Ammon's horn (tissue), 1 donor: ENCODE data around the gene FYN.
"Not testable (repeated sequence)": the region's sequence is repeated elsewhere in the genome, so short reads cannot be mapped to it uniquely, and the experiment has no call there.

Source experiments
- DNase-seq: peaks from one replicate; pipeline ENCODE4 v3.0.0-alpha.2; 2016; ENCODE audit warnings: low spot score

The FYN gene

DNA sequence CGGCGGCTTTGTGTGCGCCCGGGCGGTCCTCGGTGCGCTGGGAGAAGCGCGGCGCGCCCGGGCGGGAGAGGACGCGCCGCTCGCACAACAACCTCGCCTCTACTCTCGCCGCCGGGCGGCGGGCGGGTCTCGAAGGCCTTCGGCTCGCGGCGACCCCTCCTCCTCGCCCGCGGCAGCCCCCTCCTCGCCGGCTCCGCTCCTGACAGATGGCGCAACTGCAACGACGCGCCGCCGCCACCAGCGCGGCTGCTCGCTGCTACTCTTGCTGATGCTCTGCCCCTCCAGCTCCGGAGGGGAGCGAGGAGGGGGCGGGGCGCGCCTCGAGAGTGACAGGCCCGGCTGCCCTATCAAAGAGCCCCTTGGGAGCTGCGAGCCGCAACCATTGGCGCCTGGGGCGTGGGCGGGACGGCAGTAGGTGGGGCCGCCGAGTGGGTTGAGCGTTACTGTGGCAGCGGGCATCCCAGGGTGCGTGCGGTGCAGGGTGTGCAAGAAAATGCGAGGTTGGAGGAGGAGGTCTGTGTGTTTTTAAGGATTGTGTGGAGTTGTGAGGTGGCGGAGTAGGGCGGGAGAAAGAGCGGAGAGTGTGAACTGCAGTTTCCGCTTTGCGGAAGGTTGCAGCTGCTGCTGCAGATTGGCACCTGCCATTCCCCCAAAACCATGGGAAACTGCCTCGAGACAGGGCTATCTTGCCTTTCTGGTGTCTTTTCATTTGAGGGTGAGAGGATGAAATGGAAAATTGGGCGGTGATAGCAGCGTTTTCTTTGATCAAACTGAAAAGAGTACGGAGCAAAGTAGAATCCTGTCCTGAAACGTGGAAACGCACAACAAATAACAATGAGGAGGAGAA lies at the start of gene FYN:
Gene FYN, minus strand, starts transcription at position 275 of the 847 bp plus-strand sequence. CDS start 153,401 bp downstream, outside the sequence.
- peak; percentile 99 for DNase-seq

DNA sequence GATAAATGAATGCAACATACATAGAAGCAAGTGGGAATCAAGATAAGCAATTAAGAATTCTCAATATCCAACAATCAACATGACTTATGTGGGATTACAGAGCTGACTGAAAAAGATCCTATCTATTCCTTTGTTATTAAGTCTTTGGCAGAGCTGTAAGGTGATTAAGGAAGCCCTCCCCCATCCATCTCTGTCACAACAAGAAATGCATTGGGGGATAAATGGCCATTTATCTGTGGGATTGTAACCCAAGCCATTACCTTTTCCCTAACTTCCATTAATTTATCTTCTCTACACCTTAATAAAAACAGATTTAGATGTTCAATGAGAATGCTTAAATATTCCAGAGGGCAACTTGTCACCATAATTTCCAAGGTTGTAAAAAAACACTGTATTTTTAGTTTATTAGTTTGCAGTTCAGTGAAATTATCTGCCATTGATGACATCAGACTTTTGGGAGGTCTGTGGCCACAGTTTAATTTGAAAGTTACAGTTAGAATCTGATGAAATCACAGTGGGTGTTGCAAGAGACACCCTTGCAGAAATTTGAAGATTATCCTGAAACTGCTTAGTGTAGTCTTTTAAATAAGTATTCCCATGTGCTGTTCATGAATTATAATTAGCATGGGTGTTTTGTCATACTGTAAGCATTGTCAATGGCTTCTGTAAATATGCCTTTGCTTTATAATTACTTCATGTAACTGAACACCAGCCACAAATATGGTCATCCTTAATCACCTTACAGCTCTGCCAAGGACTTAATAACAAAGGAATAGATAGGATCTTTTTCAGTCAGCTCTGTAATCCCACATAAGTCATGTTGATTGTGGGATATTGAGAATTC lies 49.4 kb upstream of the FYN start:
- DNase-seq: no peak

DNA sequence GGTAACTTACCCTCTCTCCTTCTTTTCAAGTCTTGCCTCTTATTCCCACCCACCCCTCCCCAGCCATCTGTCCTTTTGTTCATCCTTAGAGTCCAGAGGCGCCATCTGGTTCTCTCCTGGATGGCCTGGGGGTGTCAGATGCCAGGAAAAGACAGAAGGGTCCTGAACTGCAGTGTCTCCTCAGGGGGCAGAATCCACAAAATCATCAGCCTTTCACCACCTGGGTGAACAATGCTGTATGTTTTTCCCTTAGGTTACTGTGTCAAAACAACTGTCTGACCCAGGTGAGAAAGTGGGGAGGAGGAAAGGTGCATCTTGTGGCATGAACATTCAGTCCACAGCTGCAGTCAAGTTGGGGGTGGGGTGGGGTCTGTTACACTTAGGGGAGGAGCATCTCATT lies 47.9 kb upstream of the FYN start:
- DNase-seq: no peak

DNA sequence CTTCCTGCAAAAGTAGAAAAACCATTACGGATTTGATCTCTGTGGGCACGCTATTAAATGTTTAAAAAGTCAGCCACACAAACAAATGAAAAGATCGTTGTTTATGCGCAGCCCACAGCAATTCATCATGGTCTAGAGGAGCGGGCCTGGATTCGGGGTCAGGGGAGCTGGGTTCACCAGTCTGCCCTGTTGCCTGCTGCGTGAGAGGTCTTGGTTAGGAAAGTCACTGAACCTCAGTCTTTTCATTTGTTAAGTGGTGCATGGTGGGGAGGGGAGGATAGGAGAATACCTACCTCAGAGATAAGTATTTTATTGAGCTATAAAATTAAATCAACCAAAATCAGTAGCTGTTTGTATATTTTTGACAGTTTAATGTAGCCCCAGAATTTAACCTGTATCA lies 47.3 kb upstream of the FYN start:
- DNase-seq: no peak

DNA sequence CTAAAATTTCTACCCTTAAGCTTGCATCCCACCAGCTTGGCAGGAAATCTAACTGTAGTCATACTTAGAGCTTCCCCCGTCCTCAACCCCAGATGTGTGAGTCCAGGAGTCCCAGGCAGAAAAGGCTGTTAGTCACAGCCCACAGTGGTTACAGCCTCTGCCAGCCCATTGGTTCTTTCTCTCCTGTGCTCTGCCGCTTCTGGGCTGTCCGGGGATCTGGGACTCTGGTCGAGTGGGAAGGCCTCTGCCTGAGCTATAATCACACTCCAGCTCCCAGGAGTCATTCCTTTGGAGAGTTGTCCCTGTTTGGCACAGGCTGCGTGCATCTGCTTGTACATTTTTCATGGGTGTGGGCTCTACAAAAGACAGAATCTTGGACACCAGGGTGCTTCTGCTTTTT lies 45.6 kb upstream of the FYN start:
- DNase-seq: no peak

DNA sequence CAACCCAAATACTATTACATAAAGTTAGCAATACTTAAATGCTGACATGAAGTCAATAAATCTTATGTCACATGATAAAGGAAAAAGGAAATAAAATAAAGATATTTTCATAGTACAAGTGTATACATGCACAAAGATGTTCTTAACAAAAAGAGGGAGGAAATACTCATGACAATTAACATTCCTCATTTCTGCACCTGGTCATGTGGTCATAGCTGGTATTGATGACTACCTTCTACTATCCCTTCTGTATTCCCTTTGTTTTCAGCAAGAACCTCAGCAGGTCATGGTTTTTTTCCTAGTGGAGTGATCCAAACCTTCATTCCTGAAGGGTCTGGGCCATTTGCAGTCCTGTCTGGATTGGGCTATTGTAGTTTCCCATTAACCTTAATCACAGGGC lies 43.5 kb upstream of the FYN start:
- DNase-seq: no peak

DNA sequence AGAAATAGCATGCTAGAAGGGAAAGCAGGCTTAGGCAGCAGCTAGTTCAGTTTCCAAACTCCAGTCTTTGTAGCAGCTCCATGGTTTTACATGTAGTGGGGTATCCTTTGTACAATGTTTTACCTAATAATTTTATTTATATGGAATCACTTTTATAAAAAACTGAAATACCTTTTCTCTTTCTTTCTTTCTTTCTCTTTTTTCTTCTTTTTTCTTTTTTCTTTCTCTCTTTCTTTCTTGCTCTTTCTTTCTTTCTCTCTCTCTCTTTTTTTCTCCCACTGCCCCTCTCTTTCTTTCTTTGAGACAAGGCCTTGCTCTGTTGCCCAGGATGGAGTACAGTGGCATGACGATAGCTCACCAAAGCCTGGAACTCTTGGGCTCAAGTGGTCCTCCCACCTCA lies 41.4 kb upstream of the FYN start:
- DNase-seq: no peak

DNA sequence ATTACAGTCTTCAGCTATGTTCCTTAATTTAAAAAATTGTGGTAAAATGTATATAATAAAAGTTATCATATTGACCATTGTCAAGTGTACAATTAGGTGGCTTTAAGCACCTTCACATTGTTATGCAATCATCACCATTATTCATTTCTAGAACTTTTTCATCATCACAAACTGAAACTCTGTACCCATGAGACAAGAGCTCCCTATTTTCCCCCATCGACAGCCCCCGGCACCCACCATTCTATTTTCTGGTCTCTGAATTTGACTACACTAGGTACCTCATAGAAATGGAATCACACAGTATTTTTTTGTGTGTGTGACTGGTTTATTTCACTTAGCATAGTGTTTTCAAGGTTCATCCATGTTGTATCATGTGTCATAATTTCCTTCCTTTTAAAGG lies 39.7 kb upstream of the FYN start:
- DNase-seq: no peak

DNA sequence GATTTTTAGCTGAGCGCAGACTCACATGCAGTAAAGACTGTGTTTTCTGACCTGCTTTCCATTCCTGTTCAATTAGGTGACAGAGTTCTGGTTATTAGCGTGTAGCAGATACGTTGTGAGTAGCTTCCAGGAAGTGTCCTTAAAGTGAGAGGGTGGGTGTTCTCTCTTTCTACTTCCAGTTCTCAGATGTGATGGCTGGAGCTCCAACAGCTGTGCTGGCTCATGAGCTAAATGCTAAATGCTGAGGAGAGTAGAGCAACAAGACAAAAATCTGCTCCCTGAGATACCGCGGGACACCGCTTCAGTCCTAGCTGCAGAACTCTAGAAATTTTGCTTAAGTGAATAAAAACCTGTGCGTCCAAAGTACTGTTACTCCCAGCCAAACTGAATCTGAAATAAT lies 38.2 kb upstream of the FYN start:
- no peak for DNase-seq

DNA sequence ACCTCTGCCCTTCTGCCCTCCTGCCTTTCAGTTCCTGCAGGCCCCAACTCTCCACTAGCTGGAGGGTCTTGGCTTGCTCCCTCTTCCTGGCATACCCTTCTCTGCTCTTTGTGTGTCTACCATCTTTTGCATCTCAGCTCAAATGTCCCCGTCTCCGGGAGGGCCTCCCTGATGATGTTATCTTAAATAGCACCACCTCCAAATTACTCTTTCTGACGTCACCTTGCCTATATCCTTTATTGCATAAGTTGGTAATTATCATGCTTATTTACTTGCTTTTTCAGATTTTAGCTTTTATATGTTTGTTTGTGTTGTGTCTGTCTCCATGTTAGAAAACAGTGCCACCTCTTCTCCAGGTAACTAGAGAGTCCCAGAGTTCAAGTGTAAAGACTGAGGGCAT lies 36.0 kb upstream of the FYN start:
- DNase-seq: no peak

DNA sequence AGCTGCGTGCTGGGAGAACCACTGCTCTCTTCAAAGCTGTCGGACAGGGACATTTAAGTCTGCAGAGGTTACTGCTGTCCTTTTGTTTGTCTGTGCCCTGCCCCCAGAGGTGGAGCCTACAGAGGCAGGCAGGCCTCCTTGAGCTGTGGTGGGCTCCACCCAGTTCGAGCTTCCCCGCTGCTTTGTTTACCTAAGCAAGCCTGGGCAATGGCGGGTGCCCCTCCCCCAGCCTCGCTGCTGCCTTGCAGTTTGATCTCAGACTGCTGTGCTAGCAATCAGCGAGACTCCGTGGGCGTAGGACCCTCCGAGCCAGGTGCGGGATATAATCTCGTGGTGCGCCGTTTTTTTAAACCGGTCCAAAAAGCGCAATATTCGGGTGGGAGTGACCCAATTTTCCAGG lies 35.1 kb upstream of the FYN start:
- DNase-seq: not testable (repeated sequence)

DNA sequence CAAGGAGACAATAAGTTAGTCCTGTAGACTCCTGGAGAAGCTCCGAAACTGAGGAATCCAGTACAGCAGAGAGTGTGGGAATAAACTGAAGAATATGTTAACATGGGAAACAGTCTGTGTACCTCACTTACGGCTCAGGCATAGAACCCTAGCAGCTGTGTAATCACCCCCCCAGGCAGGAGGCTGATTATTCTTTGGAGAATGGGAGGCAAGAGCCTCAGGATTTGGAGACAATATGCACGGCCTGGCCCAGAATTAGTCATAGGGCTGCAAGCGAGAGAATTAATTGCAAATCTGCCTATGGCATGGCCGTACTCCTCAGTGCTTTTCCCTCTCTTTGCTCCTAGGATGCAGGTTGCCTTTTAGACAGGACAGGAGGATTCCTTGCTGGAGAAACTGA lies 27.5 kb upstream of the FYN start:
- no peak for DNase-seq

DNA sequence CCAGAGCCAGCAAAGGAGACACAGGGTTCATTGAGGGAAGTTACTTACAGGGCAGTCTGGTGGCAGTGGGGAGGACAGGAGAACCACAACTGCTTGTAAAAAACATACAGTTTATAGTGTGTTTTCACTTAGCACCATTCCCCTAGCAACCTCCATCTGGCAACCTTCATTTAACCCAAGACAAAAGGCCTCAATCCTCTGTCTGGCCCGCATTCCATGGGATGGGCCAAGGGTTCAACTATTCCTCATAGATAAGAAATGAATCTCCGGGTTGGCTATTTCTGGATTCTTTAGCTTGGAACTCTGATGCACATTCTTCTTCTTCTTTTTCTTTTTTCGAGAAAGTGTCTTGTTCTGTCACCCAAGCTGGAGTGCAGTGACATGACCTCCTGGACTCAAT lies 26.3 kb upstream of the FYN start:
- no peak for DNase-seq

DNA sequence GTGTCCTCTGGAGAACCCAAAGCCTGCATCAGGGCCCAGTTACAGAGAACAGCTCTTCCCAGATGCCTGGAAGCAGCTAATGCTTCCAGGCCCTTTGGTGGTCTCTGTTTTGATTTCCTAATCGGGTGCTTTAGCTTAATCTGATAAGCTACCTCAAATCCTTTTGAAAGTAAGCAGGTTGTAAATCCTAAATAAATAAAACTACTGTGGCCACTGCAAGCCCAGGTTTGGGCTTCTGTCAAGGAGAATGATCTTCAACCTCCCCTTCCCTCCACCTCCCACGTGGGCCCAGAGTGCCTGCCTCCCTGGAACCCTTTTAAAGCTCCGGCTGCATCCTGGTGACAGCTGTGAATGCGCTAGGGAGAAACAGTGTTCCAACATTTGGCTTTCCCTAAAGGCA lies 25.2 kb upstream of the FYN start:
- no peak for DNase-seq

DNA sequence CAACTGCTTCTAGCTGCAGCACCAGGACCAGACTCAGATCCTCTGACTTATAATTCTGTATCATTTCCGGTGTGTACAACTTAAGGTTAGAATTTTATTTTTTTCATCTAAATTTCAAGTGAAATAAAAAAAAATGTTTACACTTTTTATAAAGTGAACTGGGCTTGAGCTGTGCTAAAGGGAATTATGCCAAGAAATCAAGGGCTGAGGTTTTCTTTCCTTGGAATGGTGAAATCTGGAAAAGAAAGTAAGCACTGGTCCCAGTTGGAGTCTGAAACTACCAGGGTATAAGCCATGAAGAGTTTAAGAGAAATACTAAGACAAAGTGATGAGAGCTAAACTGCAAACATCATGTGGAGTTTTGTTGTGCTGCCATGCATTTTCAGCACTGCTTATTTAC lies 21.7 kb upstream of the FYN start:
- no peak for DNase-seq

DNA sequence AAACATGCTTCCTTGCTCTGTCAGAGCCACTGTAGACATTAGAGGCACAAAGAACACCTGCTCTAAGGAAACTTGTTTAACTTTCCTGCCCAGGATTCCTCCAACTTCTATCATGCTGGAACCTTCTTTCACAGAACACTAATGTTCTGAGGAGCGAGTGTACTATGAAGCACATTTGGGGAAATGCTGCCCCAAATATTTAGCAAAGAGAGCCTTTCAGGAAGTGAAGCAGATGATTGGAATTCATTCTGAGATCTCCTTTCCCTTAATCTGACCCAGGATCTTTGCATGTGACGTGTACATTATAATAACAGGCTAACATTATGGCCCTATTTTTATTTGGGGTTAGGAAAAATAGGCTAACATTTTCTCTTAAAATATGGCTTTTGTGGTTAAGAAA lies 21.0 kb upstream of the FYN start:
- DNase-seq: no peak

DNA sequence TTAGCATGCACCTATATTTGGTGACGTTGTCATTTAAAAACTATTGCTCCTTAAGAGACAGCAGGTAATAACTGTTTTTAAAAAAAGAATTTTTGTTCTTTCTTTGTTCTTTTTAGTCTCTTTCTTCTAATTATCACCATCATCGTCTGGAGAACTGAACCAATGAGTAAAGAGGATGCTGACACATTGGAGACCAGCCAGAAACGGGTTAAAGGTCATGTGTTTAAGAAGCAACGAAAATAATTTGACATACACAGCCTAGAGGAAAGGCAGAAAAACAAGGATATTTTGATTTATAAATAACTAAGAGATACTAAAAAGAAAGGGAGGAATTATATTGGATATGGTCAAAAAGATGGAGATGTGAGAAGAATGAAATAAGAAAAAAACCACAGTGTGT lies 19.2 kb upstream of the FYN start:
- DNase-seq: no peak

DNA sequence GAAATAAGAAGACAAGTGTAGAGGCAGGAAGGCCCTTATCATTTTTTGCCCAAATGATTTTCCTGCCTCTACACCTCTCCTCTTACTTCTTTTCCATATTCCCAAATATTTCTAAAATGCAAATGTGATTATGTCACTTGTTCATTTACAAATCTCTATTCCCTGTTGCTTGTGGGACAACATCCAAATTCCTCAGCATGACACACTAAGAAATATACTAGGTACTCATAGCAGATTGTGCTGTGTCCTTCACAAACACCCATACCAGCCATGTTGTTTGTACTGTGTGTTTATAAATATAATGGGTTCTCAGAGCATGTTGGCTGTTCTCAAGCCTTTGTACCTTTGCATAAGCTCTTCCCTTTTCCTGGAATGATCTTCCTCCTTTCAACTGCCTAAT lies 17.7 kb upstream of the FYN start:
- DNase-seq: no peak

DNA sequence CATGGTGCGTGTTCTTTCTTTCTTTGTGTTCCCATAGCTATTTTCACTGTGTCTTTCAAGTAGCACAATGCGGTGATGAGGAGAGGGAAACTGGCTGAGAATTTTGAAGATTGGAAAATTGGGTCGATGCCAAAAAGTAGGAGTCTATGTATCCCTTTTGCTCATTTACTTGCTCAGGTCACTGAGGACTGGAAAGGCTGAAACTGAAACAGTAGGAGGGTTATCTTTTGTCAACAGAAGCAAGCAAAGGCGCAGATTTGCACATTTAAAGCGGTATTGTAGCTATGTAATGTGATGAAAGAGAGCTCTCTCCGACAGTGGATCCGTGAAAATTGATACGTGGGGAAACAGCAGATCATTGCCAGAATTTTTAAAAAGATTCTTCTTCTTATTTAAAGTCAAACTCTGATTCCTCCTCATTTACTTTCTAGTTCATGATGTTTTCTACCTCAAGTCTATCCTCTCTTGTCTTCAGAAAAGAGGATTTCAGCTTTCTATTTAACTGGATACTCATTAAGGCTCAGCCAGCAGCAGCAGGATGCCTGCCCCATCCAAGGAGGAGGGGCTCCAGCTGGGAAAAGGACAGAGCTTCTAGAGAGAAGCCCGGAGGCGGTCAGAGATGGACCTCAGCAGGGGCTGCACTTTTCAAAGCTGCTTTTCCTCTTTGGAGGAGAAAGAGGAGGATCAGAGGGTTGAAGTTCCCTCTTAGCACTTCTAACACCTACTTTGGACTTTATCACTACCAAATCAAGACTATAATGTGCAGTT lies 15.9 kb upstream of the FYN start:
- DNase-seq: peak; percentile 57

DNA sequence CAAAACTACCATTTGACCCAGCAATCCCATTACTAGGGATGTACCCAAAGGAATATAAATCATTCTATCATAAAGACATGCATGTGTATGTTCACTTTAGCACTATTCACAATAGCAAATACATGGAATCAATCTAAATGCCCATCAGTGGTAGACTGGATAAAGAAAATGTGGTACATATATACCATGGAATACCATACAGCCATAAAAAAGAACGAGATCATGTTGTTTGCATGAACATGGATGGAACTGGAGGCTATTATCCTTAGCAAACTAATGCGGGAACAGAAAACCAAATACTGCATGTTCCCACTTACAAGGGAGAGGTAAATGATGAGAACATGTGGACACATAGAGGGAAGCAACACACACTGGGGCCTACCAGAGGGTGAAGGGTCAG lies 13.5 kb upstream of the FYN start:
- not testable (repeated sequence) for DNase-seq

DNA sequence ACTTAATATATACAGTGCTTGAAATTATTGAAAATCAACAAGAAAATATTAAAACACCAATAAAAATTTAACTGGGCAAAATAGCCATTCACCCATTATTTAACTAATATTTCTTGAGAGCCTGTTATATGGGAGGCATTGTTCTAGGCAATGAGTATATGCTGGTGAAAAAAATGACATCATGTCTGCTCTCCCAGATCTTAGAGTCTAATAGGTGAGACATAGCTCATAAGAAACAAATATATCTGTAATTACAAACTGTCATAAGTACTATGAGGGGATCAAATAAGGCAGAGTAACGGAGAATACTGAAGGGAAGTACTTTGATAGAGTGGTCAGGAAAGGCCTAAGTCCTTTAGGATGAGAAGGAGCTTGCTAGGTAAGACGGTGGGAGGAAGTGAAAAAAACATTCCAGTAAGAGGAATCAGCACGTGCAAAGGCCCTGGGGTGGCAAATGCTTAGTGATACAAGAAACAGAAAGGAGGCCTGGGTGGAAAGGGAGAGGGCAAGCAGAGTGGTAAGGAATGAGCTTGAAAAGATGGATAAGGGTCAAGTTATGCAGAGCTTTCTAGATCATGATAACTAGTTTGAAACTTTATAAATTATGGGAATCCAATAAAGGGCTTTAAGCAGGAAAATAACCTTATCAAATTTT lies 12.2 kb upstream of the FYN start:
- no peak for DNase-seq

DNA sequence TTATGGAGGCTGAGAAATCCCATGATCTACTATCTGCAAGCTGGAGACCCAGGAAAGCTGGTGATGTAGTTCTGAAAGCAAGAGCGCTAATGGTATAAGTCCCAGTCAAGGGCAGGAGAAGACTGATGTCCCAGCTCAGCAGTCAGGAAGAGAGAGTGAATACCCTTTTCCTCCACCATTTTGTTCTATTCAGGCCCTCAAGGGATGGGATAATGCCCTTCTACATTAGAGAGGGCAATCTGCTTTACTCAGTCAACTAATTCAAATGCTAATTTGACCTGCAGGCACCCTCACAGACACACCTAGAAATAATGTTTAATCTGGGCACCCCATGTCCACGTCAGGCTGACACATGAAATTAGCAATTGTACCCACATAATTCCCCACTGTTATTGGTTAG lies 10.8 kb upstream of the FYN start:
- DNase-seq: no peak
